ENCODE data around the gene ZNF3.

The ZNF3 gene

DNA sequence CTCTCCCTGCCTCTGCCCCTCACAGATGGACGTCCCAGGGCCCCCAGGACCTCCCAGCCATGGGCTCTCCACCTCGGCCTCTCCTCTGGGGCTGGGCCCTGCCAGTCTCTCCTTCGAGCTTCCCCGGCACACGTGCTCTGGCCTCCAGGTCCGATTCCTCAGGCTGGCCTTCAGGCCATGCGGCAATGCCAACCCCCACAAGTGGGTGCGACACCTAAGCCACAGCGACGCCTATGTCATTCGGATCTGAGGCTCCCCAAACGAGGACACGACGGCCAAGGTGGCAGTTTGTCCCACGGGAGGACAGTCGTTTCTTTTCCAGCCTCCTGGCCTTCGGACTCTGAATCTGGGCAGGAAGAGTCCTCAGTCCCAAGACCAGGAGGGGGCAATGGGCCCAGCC lies 25.1 kb upstream of the ZNF3 start:
- Histone ChIP-seq H3K9me3 (no peaks in the 10 kb centered on the region), H3K36me3 (peaks cover 62% of the 10 kb centered on the region), H3K4me1 (ENCODE audit: control insufficient read depth in 1 of 2, insufficient read depth in 1 of 2, low read depth in 1 of 2, low read length in 1 of 2) (peaks cover 0 to 5% of the 10 kb centered on the region in 2 experiments), H3K4me3 (ENCODE audit: low read depth in 1 of 2, low read length in 1 of 2) (no peak overlapping the region), H3K27ac (no peak overlapping the region), H3K27me3 (no peaks in the 10 kb centered on the region)
- TF ChIP-seq, protein P1, sequence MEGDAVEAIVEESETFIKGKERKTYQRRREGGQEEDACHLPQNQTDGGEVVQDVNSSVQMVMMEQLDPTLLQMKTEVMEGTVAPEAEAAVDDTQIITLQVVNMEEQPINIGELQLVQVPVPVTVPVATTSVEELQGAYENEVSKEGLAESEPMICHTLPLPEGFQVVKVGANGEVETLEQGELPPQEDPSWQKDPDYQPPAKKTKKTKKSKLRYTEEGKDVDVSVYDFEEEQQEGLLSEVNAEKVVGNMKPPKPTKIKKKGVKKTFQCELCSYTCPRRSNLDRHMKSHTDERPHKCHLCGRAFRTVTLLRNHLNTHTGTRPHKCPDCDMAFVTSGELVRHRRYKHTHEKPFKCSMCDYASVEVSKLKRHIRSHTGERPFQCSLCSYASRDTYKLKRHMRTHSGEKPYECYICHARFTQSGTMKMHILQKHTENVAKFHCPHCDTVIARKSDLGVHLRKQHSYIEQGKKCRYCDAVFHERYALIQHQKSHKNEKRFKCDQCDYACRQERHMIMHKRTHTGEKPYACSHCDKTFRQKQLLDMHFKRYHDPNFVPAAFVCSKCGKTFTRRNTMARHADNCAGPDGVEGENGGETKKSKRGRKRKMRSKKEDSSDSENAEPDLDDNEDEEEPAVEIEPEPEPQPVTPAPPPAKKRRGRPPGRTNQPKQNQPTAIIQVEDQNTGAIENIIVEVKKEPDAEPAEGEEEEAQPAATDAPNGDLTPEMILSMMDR (IDR thresholded peaks at IDR 0.05): no peak

DNA sequence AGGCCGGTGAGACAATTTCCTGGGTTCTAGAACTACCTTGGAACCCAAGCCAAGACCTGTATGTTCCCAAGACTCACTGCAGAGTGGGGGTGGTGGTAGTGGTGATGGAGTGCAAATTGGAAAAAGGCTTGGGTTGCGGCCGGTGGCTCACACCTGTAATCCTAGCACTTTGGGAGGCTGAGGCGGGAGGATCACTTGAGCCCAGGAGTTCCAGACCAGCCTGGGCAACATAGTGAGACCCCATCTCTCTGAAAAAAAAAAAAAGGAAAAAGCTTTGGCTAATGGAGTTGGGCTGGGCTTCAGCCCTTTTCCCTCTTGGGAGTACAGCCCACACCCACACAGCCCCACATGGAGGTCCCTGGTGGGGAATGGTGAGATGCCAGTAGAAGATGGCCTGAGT lies 24.0 kb upstream of the ZNF3 start:
- Histone ChIP-seq H3K4me1 (ENCODE audit: control insufficient read depth in 1 of 2, insufficient read depth in 1 of 2, low read depth in 1 of 2, low read length in 1 of 2) (peaks cover 3 to 8% of the 10 kb centered on the region in 2 experiments), H3K36me3 (peaks cover 51% of the 10 kb centered on the region), H3K27me3 (no peaks in the 10 kb centered on the region), H3K27ac (no peak overlapping the region), H3K9me3 (no peaks in the 10 kb centered on the region), H3K4me3 (ENCODE audit: low read depth in 1 of 2, low read length in 1 of 2) (no peak overlapping the region)
- TF ChIP-seq, protein P1 (IDR thresholded peaks at IDR 0.05): no peak

DNA sequence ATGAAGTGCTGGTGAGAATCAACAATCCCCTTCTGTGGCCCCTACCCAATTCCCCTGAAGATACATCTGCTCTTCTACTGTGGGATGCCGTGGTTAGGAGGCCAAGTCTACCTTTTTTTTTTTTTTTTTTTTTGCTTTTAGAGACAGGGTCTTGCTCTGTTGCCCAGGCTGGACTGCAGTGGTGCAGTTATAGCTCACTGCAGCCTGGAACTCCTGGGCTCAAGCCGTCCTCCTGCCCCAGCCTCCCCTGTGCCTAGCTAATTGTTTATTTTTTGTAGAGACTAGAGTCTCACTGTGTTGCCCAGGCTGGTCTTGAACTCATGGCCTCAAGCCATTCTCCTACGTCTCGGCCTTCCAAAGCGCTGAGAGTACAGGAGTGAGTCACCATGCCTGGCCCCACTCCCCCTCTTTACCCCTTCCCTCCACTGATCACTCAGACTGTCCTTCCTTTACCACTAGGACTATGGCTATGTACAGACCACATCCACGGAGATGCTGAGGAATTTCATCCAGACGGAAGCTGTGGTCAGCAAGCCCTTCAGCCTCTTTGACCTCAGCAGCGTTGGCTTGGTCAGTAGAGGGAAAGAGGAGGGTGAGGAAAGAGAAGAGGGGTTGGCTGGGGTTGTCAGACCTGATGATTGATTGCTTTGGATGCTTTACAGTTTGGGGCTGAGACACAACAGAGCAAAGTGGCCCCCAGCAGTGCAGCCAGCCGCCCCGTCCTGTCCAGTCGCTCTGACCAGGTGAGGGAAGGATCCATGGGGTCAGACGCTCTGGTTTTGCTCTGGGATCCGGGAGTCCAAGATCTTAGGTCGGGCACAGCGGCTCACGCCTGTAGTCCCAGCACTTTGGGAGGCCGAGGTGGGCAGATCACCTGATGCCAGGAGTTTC lies 21.7 kb upstream of the ZNF3 start:
- Histone ChIP-seq H3K4me3 (ENCODE audit: low read depth in 1 of 2, low read length in 1 of 2) (no peak overlapping the region), H3K27ac (no peak overlapping the region), H3K27me3 (no peaks in the 10 kb centered on the region), H3K36me3 (peaks cover 35% of the 10 kb centered on the region), H3K9me3 (no peaks in the 10 kb centered on the region), H3K4me1 (ENCODE audit: control insufficient read depth in 1 of 2, insufficient read depth in 1 of 2, low read depth in 1 of 2, low read length in 1 of 2) (peaks cover 12 to 18% of the 10 kb centered on the region in 2 experiments)
- TF ChIP-seq, protein P1 (IDR thresholded peaks at IDR 0.05): no peak

DNA sequence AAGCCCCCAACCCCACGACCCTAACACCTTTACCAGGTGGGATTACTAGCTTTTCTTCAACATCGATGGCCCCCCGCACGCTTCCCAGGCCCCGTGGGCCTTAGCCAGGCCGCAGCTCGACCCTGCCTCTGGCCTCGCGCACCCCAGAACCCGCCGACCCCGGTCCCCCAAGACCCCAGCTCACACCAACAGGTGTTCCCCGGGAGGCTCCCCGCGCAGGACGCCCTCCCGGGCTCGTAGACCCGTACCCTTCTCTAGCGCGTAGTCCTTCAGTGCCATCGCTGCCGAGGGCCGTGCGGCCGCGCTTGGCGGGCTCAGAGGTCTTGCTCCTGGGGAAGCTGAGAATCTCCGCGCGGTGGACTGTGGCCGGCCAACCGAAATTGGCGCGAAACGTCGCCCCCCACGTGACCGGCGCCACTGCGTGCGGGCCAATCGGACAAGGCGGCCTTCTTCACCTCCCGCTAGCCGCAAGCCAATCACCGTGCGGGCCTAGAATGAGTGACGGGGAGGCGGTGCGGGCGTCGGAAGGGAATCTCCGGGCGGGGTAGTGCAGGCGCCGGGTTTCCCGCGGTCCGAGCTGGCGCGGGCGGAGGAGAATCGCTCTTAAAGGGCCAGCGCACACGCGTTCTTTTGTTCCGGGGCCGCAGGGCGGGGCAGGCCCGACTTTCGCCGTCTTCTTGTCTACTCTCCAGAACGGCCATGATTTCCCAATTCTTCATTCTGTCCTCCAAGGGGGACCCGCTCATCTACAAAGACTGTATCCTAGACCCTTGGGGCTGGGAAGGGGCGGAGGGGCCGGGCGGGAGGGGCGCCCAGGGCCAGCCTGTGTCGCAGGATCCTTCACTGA lies 19.7 kb upstream of the ZNF3 start, which contains the start of the genes AP4M1 and MCM7:
TSS of gene AP4M1 (plus strand) at position 628 of the 847 bp plus-strand sequence. CDS start at position 700, 72 bp downstream.
TSS of gene MCM7 (minus strand) at position 382 of the 847 bp plus-strand sequence. CDS start at position 279, 103 bp downstream.
- H3K4me1 ChIP-seq (ENCODE audit: control insufficient read depth in 1 of 2, insufficient read depth in 1 of 2, low read depth in 1 of 2, low read length in 1 of 2): peaks cover 12 to 18% of the 10 kb centered on the region in 2 experiments
- peaks cover 35% of the 10 kb centered on the region for H3K36me3 ChIP-seq
- peak within 1 kb of the TSS; percentile 93 for H3K27ac ChIP-seq
- TF ChIP-seq, protein P1 (IDR thresholded peaks at IDR 0.05): peak; percentile 47
- no peaks in the 10 kb centered on the region for H3K27me3 ChIP-seq
- H3K4me3 ChIP-seq (ENCODE audit: low read depth in 1 of 2, low read length in 1 of 2): peak within 1 kb of the TSS; percentile 90 to 96
- no peaks in the 10 kb centered on the region for H3K9me3 ChIP-seq

DNA sequence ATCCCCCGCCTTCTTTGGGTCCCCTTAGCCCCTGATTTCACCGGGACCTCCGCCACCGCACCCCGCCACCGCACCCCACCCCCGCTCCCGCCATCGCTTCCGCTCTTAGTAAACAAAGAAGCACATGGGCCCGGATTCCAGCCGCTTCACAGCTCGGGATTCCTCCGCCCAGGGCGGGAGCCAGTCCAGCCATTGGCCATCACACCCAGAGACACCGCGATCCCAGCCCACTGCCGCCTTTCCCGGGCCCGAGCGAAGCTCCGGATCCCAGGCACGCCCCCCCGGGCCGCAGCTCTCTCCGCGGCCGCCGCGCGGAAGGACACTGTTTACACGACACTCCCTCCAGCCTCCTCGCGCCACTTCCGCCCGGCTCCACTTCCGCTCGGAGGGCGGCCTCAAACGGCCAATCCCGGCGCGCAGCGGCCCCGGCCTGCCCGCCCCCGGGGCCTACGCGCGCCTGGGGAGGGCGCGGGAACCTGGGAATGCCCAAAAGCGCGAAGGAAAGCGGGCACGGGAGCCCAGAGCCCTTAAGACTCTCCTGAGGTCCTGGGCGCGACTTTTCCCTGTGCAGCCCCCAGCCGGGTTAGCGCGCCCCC lies 19.0 kb upstream of the ZNF3 start:
- H3K4me3 ChIP-seq (ENCODE audit: low read depth in 1 of 2, low read length in 1 of 2): peak overlapping the region; percentile 90 to 96
- peaks cover 12 to 18% of the 10 kb centered on the region in 2 experiments for H3K4me1 ChIP-seq (ENCODE audit: control insufficient read depth in 1 of 2, insufficient read depth in 1 of 2, low read depth in 1 of 2, low read length in 1 of 2)
- peaks cover 36% of the 10 kb centered on the region for H3K36me3 ChIP-seq
- peak overlapping the region; percentile 93 for H3K27ac ChIP-seq
- no peaks in the 10 kb centered on the region for H3K27me3 ChIP-seq
- TF ChIP-seq, protein P1 (IDR thresholded peaks at IDR 0.05): peak; percentile 47
- H3K9me3 ChIP-seq: no peaks in the 10 kb centered on the region

All from neutrophil (primary cell).